Endometrial microvascular endothelial cells (primary cell): ENCODE measurements around the gene CRTAC1. TPM values are rescaled to one million over a fixed set of nuclear protein-coding genes. Genes with fewer than 3 reads are reported as not detected.

Experiments used
- in situ Hi-C: cut with HindIII; loops from 2 replicates; pipeline ENCODE4 v1.10.0; 2017; ENCODE audit warnings: low sequenced_read_pairs, low pct_unique_long_range_greater_than_20kb; ENCODE audit errors: inconsistent ontology term
- total RNA-seq: library from RNA; depleted of rRNA; stranded (reverse); fragments of >200 nt; gene quantifications from one replicate; pipeline ENCODE4 v1.2.3, GENCODE V29; 2015; ENCODE audit errors: inconsistent ontology term

CRTAC1 gene
- total RNA-seq, 1 donor from 2014 or later, result not detected

GRCh38 chr10:97913614-97914013 lies 116.8 kb downstream of the CRTAC1 start:
- in situ Hi-C loops, result no loop called here

- in situ Hi-C loops, result no loop called here
Observed at GRCh38 chr10:97913193-97913592, 117.2 kb downstream of the CRTAC1 start.

GRCh38 chr10:97911217-97911616 lies 119.2 kb downstream of the CRTAC1 start:
- in situ Hi-C loops, result no loop called here

- in situ Hi-C loops, result no loop called here
Observed at GRCh38 chr10:97910661-97911060, 119.8 kb downstream of the CRTAC1 start.

GRCh38 chr10:97907830-97908229 lies 122.6 kb downstream of the CRTAC1 start:
- in situ Hi-C loops, result no loop called here

GRCh38 chr10:97907211-97907610 lies 123.2 kb downstream of the CRTAC1 start:
- in situ Hi-C loops, result no loop called here

GRCh38 chr10:97905276-97905675 lies 125.1 kb downstream of the CRTAC1 start:
- in situ Hi-C loops, result no loop called here

GRCh38 chr10:97904576-97904975 lies 125.8 kb downstream of the CRTAC1 start:
- in situ Hi-C loops, result no loop called here

GRCh38 chr10:97904018-97904381 lies 126.4 kb downstream of the CRTAC1 start:
- in situ Hi-C loops, result no loop called here

- in situ Hi-C loops, result no loop called here
Observed at GRCh38 chr10:97903128-97904017, 127.0 kb downstream of the CRTAC1 start.

GRCh38 chr10:97901381-97901780 lies 129.0 kb downstream of the CRTAC1 start:
- in situ Hi-C loops, result no loop called here

GRCh38 chr10:97898429-97898828 lies 132.0 kb downstream of the CRTAC1 start:
- in situ Hi-C loops, result no loop called here

GRCh38 chr10:97896756-97897358 lies 133.6 kb downstream of the CRTAC1 start:
- in situ Hi-C loops, result no loop called here

- in situ Hi-C loops, result no loop called here
Observed at GRCh38 chr10:97895915-97896314, 134.5 kb downstream of the CRTAC1 start.

- in situ Hi-C loops, result no loop called here
Observed at GRCh38 chr10:97895084-97895483, 135.3 kb downstream of the CRTAC1 start.

GRCh38 chr10:97894092-97894491 lies 136.3 kb downstream of the CRTAC1 start:
- in situ Hi-C loops, result no loop called here

GRCh38 chr10:97892939-97893338 lies 137.5 kb downstream of the CRTAC1 start:
- in situ Hi-C loops, result no loop called here

- in situ Hi-C loops, result no loop called here
Observed at GRCh38 chr10:97892506-97892905, 137.9 kb downstream of the CRTAC1 start.

GRCh38 chr10:97891497-97892167 lies 138.8 kb downstream of the CRTAC1 start:
- in situ Hi-C loops, result no loop called here
